Erythroblast (primary cell): Measurements from ENCODE around the gene ADPRHL1.

Source experiments
- GATA1 ChIP-seq: IDR thresholded peaks from 2 replicates; pipeline ENCODE4 v1.6.1; 2011; ENCODE audit warnings: low read depth, mild to moderate bottlenecking, control low read depth, low read length, moderate library complexity
- POLR2A ChIP-seq: IDR thresholded peaks from 2 replicates; pipeline ENCODE4 v1.6.1; 2011; ENCODE audit warnings: mild to moderate bottlenecking, low read length

- TF ChIP-seq POLR2A, result no peak
- TF ChIP-seq GATA1, result no peak
Observed at GRCh38 chr13:113397608-113398425, 55.5 kb downstream of the ADPRHL1 start.
